ENCODE measurements around the gene TGDS. TPM values are rescaled to one million over a fixed set of nuclear protein-coding genes. Genes with fewer than 3 reads are reported as not detected.
"Not testable (repeated sequence)": the region's sequence is repeated elsewhere in the genome, so short reads cannot be mapped to it uniquely, and the experiment has no call there.

The TGDS gene, protein sequence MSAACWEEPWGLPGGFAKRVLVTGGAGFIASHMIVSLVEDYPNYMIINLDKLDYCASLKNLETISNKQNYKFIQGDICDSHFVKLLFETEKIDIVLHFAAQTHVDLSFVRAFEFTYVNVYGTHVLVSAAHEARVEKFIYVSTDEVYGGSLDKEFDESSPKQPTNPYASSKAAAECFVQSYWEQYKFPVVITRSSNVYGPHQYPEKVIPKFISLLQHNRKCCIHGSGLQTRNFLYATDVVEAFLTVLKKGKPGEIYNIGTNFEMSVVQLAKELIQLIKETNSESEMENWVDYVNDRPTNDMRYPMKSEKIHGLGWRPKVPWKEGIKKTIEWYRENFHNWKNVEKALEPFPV
- 10 to 100 TPM; 18.8 to 21.6 (median 21.0) TPM for polyA plus RNA-seq (ENCODE audit: insufficient read length in 3 of 3)
- long read RNA-seq, donor 1, result 0 reads
- long read RNA-seq, donor 2, result 0 reads
- long read RNA-seq, donor 3, partial matches to known transcripts, result 0 of 3 reads
- long read RNA-seq, donor 3, other reads (novel, unspliced or antisense), result 0 of 3 reads
- long read RNA-seq, donor 4, transcript TGDS-201 (12 exons, 1,905 nt), result major isoform, 6 of 7 reads
- long read RNA-seq, donor 4, partial matches to known transcripts, result 0 of 7 reads
- long read RNA-seq, donor 4, other reads (novel, unspliced or antisense), result 0 of 7 reads
- long read RNA-seq, donor 5, result 0 reads
- long read RNA-seq, donor 6, partial matches to known transcripts, result 0 of 1 reads
- long read RNA-seq, donor 6, other reads (novel, unspliced or antisense), result 0 of 1 reads
- long read RNA-seq, donor 7, transcript TGDS-201 (12 exons, 1,905 nt), result major isoform, 6 of 6 reads
- long read RNA-seq, donor 7, partial matches to known transcripts, result 0 of 6 reads
- long read RNA-seq, donor 7, other reads (novel, unspliced or antisense), result 0 of 6 reads
- long read RNA-seq, donor 8, result 0 reads
- long read RNA-seq, donor 9, transcript TGDS-201 (12 exons, 1,905 nt), result major isoform, 5 of 5 reads
- long read RNA-seq, donor 9, partial matches to known transcripts, result 0 of 5 reads
- long read RNA-seq, donor 9, other reads (novel, unspliced or antisense), result 0 of 5 reads
- long read RNA-seq, donor 10, transcript TGDS-201 (12 exons, 1,905 nt), result major isoform, 8 of 9 reads
- long read RNA-seq, donor 10, partial matches to known transcripts, result 0 of 9 reads
- long read RNA-seq, donor 10, other reads (novel, unspliced or antisense), result 0 of 9 reads
- long read RNA-seq, donor 11, transcript TGDS-201 (12 exons, 1,905 nt), result major isoform, 8 of 13 reads
- long read RNA-seq, donor 11, partial matches to known transcripts, result 5 of 13 reads
- long read RNA-seq, donor 11, other reads (novel, unspliced or antisense), result 0 of 13 reads
- long read RNA-seq, donor 12, result 0 reads
- long read RNA-seq, donor 13, result 0 reads
- long read RNA-seq, donor 14, transcript TGDS-201 (12 exons, 1,905 nt), result major isoform, 5 of 5 reads
- long read RNA-seq, donor 14, partial matches to known transcripts, result 0 of 5 reads
- long read RNA-seq, donor 14, other reads (novel, unspliced or antisense), result 0 of 5 reads
- long read RNA-seq, donor 15, partial matches to known transcripts, result 0 of 1 reads
- long read RNA-seq, donor 15, other reads (novel, unspliced or antisense), result 0 of 1 reads
- long read RNA-seq, donor 16, transcript TGDS-201 (12 exons, 1,905 nt), result major isoform, 15 of 39 reads
- long read RNA-seq, donor 16, partial matches to known transcripts, result 23 of 39 reads
- long read RNA-seq, donor 16, other reads (novel, unspliced or antisense), result 0 of 39 reads

DNA sequence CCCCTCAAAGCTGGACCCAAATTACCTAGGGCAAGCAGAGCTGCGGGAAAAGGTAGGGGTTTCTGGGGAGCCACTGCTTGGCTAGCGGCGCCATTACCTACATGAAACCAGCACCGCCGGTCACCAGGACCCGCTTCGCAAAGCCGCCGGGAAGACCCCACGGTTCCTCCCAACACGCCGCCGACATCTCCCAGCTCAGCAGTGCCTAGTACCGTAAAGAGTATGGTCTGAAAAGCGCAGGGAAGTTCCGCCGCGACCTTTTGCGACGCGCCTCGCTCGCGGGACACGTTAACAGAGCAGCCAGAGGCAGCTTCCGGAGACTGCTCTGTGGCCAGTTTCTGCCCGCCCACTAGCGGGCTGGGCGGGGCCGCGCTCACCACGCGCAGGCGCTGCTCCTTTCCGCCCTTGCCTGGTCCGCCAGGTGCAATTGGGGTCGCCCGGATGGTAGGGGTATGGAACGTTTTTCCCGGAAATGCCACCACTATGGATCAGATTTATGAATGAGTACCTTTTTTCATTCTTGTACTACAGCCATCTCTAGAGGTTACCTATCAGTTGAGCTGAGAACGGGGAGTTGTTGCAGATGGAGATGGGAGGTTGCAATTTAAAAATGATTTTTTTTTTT is at the start of gene TGDS:
Gene TGDS (minus strand): TSS at position 203 of the 625 bp plus-strand sequence. CDS start 16 bp downstream, at position 187.
- DNase-seq (ENCODE audit: extremely low read depth in 1 of 11, low read depth in 9 of 11, low spot score in 4 of 11), result peak; percentile 71 to 93 (median 86)

- DNase-seq (ENCODE audit: extremely low read depth in 1 of 11, low read depth in 9 of 11, low spot score in 4 of 11), result peak in 7 of 11 donors; percentile 42 to 61 (median 47)
Observed at GRCh38 chr13:94641409-94641941, 45.5 kb upstream of the TGDS start.

- DNase-seq (ENCODE audit: extremely low read depth in 1 of 11, low read depth in 9 of 11, low spot score in 4 of 11), result no peak
Observed at GRCh38 chr13:94640721-94641120, 44.8 kb upstream of the TGDS start.

DNA sequence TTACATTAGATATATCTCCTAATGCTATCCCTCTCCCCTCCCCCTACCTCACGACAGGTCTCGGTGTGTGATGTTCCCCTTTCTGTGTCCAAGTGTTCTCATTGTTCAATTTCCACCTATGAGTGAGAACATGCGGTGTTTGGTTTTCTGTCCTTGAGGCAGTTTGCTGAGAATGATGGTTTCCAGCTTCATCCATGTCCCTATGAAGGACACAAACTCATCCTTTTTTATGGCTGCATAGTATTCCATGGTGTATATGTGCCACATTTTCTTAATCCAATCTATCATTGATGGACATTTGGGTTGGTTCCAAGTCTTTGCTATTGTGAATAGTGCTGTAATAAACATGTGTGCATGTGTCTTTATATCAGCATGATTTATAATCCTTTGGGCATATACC is 41.7 kb upstream of the TGDS start:
- DNase-seq (ENCODE audit: extremely low read depth in 1 of 11, low read depth in 9 of 11, low spot score in 4 of 11), result not testable (repeated sequence)

DNA sequence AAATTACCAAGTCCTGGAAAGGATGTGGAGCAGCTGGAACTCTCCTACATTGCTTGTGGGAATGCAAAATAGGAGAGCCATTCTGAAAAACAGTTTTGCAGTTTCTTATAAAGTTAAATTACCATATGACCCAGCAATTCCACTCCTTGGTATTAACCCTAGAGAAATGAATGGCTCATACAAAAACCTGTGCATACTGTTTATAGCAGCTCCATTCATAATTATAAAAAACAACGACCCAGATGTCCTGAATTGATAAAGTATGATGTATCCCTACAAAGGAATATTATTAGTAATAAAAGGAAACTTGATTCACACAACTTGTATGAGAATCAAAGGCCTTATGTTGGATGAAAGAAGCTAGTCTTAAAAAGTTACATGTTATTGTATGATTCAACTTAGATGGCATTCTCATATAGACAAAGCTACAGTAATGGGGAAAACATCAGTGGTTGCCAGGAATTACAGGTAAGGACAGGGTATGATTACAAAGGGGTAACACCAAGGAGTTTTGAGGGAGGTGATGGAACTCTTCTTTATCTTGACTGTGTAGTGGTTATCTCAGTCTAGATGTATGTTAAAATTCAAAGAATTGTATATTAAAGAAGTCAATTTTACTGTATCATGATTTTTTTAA is 41.1 kb upstream of the TGDS start:
- no peak for DNase-seq (ENCODE audit: extremely low read depth in 1 of 11, low read depth in 9 of 11, low spot score in 4 of 11)

- DNase-seq (ENCODE audit: extremely low read depth in 1 of 11, low read depth in 9 of 11, low spot score in 4 of 11), result not testable (repeated sequence)
Observed at GRCh38 chr13:94636096-94636495, 40.1 kb upstream of the TGDS start.

DNA sequence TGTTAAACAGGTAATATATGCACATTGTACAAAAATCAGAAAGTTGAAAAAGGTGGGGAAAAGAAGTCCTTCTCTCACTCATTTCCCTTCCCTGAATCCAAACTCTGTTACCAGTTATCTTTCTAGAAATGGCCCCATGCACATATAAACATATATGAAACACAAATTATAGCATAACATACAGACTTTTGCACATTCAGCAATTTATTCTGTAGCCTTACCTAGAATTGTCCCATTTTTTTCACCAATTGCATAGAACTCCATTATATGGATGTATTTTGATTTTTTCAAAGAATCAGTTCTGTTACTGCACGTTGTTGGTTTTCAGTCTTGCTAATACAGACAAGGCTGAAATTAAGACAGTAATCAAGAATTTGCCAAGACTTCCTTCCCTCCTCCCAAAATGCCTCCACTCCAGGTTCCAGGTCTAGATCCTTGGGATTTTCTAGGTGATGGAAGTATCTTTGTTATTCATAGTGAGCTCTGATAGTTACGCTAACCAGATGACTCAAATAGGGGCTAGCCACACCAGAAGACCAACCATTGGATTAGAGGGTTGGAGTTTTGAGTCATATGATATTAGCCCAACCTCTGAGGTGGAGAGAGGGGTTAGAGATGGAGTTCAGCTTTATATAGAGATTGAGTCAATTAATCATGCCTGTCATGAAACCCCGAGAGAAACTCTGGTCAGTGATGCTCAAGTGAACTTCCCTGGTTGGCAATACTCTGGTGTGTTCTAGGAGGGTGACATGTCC is 36.5 kb upstream of the TGDS start:
- no peak for DNase-seq (ENCODE audit: extremely low read depth in 1 of 11, low read depth in 9 of 11, low spot score in 4 of 11)

- DNase-seq (ENCODE audit: extremely low read depth in 1 of 11, low read depth in 9 of 11, low spot score in 4 of 11), result no peak
Observed at GRCh38 chr13:94630858-94631257, 34.9 kb upstream of the TGDS start.

DNA sequence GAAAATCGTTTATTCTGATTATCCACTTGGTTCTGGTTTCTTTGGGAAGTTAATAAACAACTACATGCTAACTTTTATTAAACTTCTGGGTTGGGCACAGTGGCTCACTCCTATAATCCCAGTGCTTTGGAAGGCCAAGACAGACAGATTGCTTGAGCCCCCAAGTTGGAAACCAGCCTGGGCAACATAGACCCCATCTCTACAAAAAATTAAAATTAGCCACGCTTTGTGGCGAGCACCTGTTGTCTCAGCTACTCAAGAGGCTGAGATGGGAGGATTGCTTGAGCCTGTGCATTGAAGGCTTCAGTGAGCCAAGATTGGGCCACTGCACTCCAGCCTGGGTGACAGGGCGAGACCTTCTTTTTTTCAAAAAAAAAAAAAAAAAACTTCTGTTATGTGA is 27.4 kb upstream of the TGDS start:
- no peak for DNase-seq (ENCODE audit: extremely low read depth in 1 of 11, low read depth in 9 of 11, low spot score in 4 of 11)

- DNase-seq (ENCODE audit: extremely low read depth in 1 of 11, low read depth in 9 of 11, low spot score in 4 of 11), result no peak
Observed at GRCh38 chr13:94622344-94622743, 26.4 kb upstream of the TGDS start.

DNA sequence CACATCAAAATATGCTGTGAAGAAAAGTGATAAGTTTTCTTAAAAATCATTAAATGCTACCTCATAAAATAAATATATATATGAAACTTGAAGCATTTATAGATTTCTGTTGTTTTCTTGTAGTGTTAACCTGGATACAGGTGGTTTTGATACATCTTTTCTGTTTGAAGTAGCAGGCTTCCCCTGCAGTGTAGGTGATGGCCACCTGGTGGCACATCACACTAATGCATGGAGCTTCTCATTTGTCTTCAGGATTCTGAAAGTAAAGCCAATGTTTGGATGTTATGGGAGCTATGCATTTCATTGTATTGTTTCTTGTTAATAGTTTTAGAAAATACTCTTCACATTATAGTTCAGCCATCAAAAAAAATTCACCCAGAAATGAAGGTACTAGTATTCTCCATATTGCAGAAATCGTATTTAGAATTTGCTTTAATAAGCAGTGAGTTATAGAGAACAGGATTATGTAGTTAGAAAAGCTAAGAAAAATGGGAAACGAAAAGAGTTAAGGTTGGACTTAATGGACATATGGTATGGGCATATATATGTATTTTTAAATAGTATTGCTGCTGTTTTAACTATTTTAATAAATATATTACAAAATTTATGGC is 24.4 kb upstream of the TGDS start:
- no peak for DNase-seq (ENCODE audit: extremely low read depth in 1 of 11, low read depth in 9 of 11, low spot score in 4 of 11)

DNA sequence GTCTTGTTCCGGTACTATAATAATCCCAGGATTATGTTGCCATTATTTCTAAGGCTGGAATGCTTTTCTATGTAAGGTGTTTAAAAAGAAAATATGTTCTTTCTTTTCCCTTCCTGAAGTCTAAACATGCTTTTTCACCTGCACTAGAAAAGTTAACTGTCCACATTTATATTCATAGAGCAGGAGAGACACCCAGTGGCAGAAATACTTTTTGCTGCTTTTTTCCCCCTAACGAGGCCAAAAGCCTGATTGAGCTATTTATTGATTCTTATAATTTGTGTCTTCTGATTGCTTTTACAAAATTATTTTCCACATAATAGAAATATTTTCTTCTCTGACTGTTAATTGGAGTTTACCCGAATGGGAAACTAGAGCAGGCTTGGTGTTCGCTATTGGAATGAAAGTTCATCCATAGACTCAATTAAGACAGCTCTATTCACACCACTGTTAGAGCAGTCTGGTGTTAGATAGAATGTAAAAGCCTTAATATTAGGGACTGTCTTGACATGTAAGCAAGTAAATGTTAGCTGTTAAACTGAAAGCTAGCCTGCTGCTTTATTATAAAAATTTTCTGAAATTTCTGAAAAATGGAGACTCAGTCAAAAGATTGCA is 21.5 kb upstream of the TGDS start:
- no peak for DNase-seq (ENCODE audit: extremely low read depth in 1 of 11, low read depth in 9 of 11, low spot score in 4 of 11)

DNA sequence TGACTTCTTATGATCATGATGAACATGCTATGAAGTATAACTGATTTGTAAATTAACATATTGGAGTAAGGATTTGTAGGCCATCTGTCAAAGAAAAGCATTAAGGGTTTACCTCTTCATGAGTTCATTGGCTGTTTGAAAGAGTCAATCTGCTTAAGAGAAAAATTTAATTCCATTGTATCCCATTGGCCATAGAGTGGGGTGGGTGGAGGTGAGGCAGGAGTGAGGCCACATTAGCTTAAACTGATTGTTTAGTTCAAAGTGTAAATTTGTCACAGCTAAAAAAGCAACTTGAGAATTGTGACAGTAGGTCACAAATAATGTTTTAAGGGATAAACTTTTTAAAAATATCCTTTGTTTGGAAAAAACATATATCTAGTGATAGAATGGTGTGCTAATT is 17.1 kb upstream of the TGDS start:
- no peak for DNase-seq (ENCODE audit: extremely low read depth in 1 of 11, low read depth in 9 of 11, low spot score in 4 of 11)

DNA sequence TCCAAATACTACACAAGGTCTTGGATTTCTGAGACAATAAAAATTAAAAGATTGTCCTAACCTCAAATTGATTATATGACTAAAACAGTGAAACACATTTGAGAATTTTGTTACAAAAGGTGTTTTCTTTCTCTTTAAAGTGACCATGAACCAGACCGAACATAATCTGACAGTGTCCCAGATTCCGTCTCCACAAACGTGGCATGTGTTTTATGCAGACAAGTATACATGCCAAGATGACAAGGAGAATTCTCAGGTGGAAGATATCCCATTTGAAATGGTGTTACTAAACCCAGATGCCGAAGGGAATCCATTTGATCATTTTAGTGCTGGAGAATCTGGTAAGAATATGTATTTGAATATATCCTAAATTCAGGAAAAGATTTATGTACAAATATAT is 16.1 kb upstream of the TGDS start:
- DNase-seq (ENCODE audit: extremely low read depth in 1 of 11, low read depth in 9 of 11, low spot score in 4 of 11), result no peak

DNA sequence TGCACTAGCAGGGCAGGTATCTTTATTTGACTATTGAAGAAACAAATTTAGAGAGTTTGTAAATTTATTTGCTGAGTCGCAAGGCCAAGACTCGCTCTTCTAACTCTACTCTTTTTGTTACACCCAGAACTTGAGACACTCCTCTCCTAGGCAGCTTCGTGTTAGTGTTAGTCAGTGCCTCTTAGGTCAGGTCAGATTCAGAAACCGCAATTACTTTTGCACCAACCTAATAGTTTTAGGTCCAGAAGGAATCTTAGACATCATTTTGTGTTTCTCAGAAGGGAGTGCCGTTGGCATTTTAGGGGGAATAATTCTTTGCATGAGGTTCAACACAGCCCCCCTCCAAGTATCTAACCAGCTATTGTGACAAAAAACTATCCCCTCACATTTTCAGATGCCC is 14.5 kb upstream of the TGDS start:
- no peak for DNase-seq (ENCODE audit: extremely low read depth in 1 of 11, low read depth in 9 of 11, low spot score in 4 of 11)

DNA sequence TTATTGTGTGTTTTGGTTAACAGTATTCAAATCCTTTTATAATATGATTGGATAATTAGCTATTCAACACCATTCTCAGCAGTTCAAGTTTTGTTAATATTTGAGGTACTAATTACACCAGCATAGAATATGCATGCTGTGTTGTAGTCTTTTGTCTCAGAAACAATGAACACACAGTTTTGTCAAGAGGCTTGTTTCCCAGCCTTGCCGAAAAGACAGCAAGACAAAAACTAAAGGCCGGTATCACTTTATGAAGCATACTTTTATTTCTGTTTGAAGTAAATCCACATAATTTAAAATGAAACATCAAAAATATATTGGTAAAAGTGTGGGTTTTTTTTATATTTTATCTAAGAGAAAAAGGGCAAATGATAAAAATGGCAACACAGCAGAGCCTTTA is 13.2 kb upstream of the TGDS start:
- DNase-seq (ENCODE audit: extremely low read depth in 1 of 11, low read depth in 9 of 11, low spot score in 4 of 11), result no peak
